Calu3 (cell line): ENCODE measurements around the gene ANKRD2. TPM values are rescaled to one million over a fixed set of nuclear protein-coding genes. Genes with fewer than 3 reads are reported as not detected.
A peak's percentile ranks its signal among the peaks of the same experiment; 100 is the strongest.

ENCODE experiments used
- BruUV-seq: library from RNA; stranded (reverse); fragments of 400-500 nt; replicated peaks from 2 replicates; lab custom pipeline; 2021; lab: Mats Ljungman, UMichigan
- CTCF ChIA-PET: fragments of 300-600 bp; sonication (Branson Sonifier 250); formaldehyde crosslinking; loops from one replicate; lab custom pipeline; 2022; ENCODE audit warnings: antibody characterized with exemption; lab: Charles Lee
- DNase-seq: peaks from one replicate; pipeline ENCODE4 v3.0.0; 2022
- H3K27ac Mint-ChIP-seq: one replicate; pipeline ENCODE4 v1.8.0; 2022; ENCODE audit warnings: mixed read lengths; ENCODE audit not compliant: unreplicated experiment
- H3K27me3 Mint-ChIP-seq: one replicate; pipeline ENCODE4 v1.8.0; 2022; ENCODE audit warnings: mixed read lengths; ENCODE audit not compliant: unreplicated experiment
- H3K36me3 Mint-ChIP-seq: one replicate; pipeline ENCODE4 v1.8.0; 2022; ENCODE audit warnings: mild to moderate bottlenecking, moderate library complexity, mixed read lengths; ENCODE audit not compliant: insufficient read depth, unreplicated experiment
- H3K4me1 Mint-ChIP-seq: one replicate; pipeline ENCODE4 v1.8.0; 2022; ENCODE audit warnings: mild to moderate bottlenecking, low read depth, mixed read lengths; ENCODE audit not compliant: unreplicated experiment
- H3K4me3 Mint-ChIP-seq: one replicate; pipeline ENCODE4 v1.8.0; 2022; ENCODE audit warnings: mild to moderate bottlenecking, low read depth, moderate library complexity, mixed read lengths; ENCODE audit not compliant: unreplicated experiment
- H3K9me3 Mint-ChIP-seq: one replicate; pipeline ENCODE4 v1.8.0; 2022; ENCODE audit warnings: low read depth, mixed read lengths; ENCODE audit not compliant: unreplicated experiment
- CTCF ChIP-seq: fragments of 200-600 bp; IDR thresholded peaks from one replicate; pipeline ENCODE4 v1.8.0; 2022; ENCODE audit warnings: antibody characterized with exemption; ENCODE audit not compliant: unreplicated experiment
- intact Hi-C: fragments of 100-400 bp; cut with micrococcal nuclease; formaldehyde crosslinking; loops from one replicate; pipeline ENCODE4 v1.10.0; 2022; ENCODE audit not compliant: unreplicated experiment
- total RNA-seq: library from RNA; stranded (reverse); gene quantifications from 2 replicates; pipeline ENCODE4 v1.2.3, GENCODE V29; 2022

ANKRD2 gene
- total RNA-seq, 1 experiment from 2014 or later = 0.90 TPM

GRCh38 chr10:97539523-97540200, 32.9 kb upstream of the ANKRD2 start:
- TF ChIP-seq CTCF = no peak
- Mint-ChIP-seq H3K9me3 (no peaks in the 10 kb centered on the region), H3K4me1 (peaks cover 22% of the 10 kb centered on the region), H3K27me3 (no peaks in the 10 kb centered on the region), H3K27ac (no peak overlapping the region), H3K36me3 (peaks cover 10% of the 10 kb centered on the region), H3K4me3 (no peak overlapping the region)
- intact Hi-C loops = no loop called here
- CTCF ChIA-PET = interaction anchor here (0.7 kb wide), 1 partner anchor 8 kb away, joined by 3 read pairs; no protein-coding TSS in a partner anchor
- DNase-seq = no peak
- BruUV-seq = no TSS peak

GRCh38 chr10:97540669-97541500, 31.7 kb upstream of the ANKRD2 start:
- BruUV-seq = no TSS peak
- H3K36me3 Mint-ChIP-seq = peaks cover 10% of the 10 kb centered on the region
- H3K9me3 Mint-ChIP-seq = no peaks in the 10 kb centered on the region
- H3K4me3 Mint-ChIP-seq = no peak overlapping the region
- H3K27me3 Mint-ChIP-seq = no peaks in the 10 kb centered on the region
- TF ChIP-seq CTCF = no peak
- peaks cover 22% of the 10 kb centered on the region for H3K4me1 Mint-ChIP-seq
- CTCF ChIA-PET = no interaction called here
- no peak for DNase-seq
- intact Hi-C loops = no loop called here
- H3K27ac Mint-ChIP-seq = no peak overlapping the region

- BruUV-seq = no TSS peak
- peak; percentile 75 for DNase-seq
- no peak for TF ChIP-seq CTCF
- no peaks in the 10 kb centered on the region for H3K9me3 Mint-ChIP-seq
- peak overlapping the region; percentile 44 for H3K4me3 Mint-ChIP-seq
- peaks cover 10% of the 10 kb centered on the region for H3K36me3 Mint-ChIP-seq
- no peaks in the 10 kb centered on the region for H3K27me3 Mint-ChIP-seq
- peaks cover 22% of the 10 kb centered on the region for H3K4me1 Mint-ChIP-seq
- H3K27ac Mint-ChIP-seq = peak overlapping the region; percentile 93
- CTCF ChIA-PET = interaction anchor here (0.5 to 0.8 kb wide), 2 partner anchors 10 to 112 kb away, joined by 3 to 4 read pairs; no protein-coding TSS in a partner anchor
- intact Hi-C loops = no loop called here
Measured at GRCh38 chr10:97542169-97543024, 30.2 kb upstream of the ANKRD2 start.

GRCh38 chr10:97543025-97543546, 29.5 kb upstream of the ANKRD2 start:
- peak; percentile 80 for DNase-seq
- H3K27ac Mint-ChIP-seq = peak overlapping the region; percentile 93
- intact Hi-C loops = no loop called here
- H3K27me3 Mint-ChIP-seq = no peaks in the 10 kb centered on the region
- H3K4me3 Mint-ChIP-seq = no peak overlapping the region
- BruUV-seq = no TSS peak
- peaks cover 10% of the 10 kb centered on the region for H3K36me3 Mint-ChIP-seq
- H3K9me3 Mint-ChIP-seq = no peaks in the 10 kb centered on the region
- peaks cover 22% of the 10 kb centered on the region for H3K4me1 Mint-ChIP-seq
- no peak for TF ChIP-seq CTCF
- CTCF ChIA-PET = interaction anchor here (0.8 kb wide), 1 partner anchor 9 kb away, joined by 4 read pairs; no protein-coding TSS in a partner anchor
